Fibroblast of skin of left biceps (primary cell): ENCODE results near the gene SCNN1A.

ENCODE experiments used
- DNase-seq, 2 experiments: peaks; one replicate each; pipeline ENCODE4 v3.0.0-alpha.2; 2013; ENCODE audit warnings: low read depth in 2 of 2

SCNN1A gene

DNA sequence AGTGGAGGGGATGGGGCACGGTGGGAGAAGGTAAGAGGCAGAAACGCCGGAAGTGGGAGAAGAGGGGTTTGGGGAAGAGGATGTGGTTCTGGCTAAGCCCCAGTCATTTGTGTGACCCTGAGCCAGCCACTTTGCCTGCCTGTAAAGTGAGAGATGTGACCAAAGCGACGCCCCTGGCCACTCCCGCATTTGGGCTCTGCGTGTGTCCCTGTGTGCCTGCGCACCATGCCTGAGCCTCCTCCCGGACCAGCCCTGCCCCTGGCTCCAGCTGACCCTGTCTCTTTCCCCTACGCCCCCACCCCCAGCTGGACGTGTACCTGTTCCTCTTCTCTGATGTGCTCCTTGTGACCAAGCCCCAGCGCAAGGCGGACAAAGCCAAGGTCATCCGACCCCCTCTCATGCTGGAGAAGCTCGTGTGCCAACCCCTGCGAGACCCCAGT lies 56.9 kb downstream of the SCNN1A start:
- DNase-seq: no peak

DNA sequence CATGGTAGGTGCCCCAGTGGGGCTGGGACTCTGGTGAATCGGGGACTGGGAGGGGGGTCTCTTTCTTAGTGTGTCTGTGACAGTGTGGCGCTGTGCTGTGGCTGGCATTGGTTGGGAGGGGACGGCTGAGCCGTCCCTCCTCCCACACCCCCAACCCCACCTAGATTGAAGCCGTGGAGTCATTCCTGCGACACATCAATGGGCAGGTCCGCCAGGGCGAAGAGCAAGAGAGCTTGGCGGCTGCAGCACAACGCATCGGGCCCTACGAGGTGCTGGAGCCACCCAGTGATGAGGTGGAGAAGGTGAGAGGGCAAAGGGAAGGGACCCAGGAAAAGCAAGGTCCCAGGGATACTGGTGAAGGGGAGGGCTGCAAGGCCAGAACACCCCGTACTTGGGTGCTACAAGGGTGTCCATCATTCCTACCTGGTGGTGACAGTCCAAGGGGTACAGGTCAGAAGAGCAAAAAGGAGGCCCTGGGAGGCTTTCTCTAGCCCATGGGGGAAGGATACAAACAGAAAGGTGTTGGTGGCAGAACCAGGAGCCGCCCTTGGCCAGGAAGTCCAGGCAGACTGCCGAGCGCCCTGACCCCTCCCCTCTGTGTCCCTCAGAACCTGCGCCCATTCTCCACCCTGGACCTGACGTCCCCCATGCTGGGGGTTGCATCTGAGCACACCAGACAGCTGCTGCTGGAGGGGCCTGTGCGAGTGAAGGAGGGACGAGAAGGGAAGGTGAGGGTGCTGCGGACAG lies 57.5 kb downstream of the SCNN1A start:
- no peak for DNase-seq

DNA sequence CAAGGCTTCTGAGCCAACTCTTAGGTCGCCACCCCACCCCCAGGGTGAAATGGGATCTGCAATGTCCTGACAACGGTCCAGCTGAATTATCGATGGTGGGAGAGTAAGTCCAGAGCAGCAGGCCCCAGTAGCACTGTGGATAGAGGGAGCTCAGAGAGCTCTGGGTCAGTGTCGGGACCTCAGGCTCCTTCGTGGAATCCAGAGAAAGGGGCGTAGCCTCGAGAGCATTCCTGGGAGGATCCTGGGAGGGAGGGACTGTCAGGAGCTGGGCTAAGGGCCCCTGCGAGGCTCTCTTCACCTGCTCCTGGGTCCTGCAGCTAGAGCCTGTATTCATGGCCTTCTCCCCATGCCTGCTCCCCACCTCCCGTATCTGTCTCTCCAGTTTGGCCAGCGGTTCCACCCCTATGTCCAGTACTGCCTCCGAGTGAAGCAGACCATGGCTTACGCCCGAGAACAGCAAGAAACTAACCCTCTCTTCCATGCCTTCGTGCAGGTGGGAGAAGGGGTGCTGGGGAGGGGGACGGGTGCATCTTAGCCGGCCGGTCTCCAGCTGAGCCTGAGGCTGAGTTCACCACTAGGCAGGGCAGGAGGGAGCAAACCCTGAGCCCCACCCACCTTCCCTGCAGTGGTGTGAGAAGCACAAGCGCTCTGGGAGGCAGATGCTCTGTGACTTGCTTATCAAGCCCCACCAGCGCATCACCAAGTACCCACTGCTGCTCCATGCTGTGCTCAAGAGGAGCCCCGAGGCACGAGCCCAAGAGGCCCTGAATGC lies 58.3 kb downstream of the SCNN1A start:
- DNase-seq: no peak

DNA sequence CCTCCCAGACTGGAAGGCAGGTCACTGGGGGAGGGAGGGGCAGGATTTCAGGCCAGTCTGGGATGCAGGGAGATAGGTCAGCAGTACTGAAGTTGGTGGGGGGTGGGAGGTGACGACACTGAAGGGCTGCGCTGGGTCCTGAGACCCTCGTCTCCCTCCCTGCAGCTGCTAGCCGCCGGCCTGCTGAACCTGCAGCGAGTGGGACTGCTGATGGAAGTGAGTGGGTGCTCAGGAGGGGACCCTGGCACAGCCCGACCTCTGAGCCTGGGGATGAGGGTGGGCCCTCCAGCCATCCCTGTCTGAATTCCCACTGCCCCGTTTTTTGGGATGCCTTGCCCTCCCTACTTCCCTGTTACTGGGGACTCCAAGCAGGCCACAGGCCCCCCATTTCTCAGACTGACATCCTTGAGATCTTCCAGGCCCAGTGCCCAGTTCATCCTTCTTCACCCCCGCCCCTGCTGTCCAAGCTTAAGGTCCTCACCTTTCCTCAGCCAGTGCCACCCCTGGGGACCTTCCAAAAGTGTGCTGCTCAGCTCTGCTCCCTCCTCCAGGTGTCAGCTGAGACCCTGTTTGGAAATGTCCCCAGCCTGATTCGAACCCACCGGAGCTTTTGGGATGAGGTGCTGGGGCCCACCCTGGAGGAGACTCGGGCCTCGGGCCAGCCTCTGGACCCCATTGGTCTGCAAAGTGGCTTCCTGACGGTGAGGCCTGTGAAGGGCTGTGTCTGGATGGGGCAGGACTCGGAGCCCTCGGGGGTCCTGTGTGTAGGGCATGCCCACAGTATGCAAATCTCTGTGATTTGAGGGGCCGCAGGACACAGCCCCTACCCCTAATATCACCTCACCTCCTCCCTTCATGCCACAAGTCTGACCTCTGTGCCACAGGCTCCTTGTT lies 59.4 kb downstream of the SCNN1A start:
- no peak for DNase-seq

DNA sequence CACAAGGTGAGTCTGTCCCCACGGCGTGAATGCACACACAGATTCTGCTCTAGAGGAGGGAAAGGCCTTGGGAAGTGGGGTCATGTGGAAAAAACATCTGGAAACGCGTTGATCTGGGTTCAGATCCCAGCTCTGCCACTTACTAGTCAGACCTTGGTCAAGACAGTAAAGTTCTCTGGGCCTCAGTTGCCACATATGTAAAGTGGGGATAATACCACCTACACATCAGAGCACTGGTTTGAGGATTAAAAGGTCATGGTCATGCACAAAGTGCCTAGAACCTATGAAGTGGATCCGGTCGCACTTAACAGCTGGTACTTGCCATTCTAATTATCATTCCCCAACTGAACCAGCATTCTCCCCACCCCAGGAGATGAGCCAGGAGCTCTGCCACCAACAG lies 60.2 kb downstream of the SCNN1A start:
- no peak for DNase-seq

DNA sequence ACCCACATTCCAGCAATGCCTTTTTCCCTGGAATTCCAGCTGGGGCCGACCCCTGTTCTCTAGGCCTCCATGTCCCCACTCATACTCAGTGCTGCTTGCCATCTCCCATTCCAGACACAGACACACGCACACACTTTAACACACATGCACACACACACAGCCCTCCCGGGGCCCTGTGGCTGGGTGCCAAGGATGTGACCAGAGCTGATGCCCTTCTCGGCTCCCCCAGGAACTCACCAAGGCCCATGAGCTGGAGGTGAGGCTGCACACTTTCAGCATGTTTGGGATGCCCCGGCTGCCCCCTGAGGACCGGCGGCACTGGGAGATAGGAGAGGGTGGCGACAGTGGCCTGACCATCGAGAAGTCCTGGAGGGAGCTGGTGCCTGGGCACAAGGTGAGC lies 60.6 kb downstream of the SCNN1A start:
- no peak for DNase-seq

DNA sequence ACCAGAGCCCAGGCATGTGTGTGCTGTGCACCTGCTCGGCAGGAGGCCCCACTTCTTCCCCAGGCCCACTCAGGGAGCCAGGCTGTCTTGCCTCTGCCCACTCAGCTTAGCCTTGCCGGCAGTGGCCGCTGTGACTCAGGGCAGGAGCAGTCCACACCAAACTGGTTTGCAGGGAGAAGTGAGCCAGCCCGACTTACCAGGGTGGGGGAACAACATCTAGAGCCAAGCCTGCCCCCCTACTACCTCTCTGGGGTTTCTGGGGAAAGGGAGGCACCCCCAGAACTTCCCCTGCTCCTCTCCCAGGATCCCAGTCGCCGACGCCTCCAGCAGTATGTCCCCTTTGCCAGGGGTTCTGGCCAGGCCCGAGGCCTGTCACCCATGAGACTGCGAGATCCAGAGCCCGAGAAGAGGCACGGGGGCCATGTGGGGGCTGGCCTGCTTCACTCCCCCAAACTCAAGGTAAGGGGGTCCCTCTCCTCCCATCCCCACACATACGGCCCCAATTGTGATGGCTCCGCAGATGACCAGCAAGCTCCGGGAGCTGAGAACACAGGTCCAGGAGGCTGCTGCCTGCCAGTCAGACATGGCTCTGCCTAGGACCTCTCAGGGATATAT lies 61.9 kb downstream of the SCNN1A start:
- DNase-seq: no peak

DNA sequence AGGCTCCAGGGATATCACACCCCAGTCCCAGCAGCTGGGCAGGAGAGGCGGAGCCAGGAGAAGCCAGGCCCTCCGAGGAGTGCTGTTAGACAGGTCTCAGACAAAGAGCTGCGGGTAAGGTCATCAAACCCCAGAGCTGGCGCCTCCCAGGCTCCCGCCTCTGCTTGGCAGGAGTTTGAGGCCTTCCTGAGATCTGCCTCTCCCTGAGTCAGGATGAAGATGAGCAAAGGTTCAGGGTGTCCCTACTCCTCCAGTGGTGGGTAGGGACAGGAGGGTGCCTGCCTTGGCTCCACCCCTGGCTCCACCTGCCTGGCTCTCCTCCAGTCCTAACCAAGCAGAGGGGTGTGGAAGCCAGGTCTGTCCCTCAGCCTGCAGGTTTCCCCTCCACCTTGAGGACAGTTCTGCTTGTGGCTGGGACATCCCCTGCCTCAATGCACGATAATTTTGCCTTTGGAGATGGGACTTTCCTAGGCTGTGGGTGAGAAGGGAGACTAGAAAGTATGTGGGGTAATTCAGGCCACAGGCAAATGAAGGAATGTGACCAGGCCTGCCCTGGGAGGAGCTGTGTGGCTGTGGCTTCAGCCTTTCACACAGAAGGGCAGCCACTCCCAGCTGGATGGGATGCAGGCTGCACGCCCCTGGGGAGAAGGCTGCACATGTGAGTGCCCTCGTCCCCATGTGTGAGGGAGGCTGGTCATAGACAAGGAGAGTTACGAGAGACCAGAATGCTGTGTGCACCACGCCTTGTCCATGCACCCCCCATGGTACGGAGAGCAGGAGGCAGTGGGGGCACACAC lies 62.6 kb downstream of the SCNN1A start:
- DNase-seq: no peak

DNA sequence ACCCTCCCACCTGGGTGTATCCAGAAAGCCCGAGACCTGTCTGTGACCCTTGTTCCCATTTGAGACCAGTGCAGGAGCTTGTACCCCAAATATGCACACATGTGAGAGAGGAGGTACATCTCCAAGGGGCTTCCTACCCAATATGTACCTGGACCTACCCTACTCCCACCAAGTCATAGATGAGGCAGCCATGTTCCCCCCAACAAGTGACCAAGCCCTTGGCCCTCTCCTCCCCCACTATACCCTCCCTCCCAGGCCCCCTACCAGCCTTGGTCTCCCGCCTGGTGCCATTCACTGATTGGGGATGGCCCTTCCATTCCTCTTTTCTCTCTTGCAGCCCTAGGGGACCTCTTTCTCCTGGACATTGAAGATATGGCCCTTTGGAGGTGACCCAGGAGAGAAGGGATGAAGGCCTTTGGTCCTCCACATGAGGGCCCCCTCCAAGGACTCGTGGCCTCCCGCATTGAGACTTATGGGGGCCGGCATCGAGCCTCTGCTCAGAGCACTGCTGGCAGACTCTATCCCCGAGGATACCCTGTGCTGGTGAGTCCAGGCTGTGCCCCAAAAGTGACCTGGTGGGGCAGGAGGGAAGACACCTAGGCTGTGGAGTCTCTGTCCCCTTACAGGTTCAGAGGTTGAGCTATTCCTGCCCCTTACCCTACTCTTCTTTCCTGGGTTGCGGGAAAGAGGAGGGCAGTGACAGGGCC lies 63.4 kb downstream of the SCNN1A start:
- DNase-seq: no peak

DNA sequence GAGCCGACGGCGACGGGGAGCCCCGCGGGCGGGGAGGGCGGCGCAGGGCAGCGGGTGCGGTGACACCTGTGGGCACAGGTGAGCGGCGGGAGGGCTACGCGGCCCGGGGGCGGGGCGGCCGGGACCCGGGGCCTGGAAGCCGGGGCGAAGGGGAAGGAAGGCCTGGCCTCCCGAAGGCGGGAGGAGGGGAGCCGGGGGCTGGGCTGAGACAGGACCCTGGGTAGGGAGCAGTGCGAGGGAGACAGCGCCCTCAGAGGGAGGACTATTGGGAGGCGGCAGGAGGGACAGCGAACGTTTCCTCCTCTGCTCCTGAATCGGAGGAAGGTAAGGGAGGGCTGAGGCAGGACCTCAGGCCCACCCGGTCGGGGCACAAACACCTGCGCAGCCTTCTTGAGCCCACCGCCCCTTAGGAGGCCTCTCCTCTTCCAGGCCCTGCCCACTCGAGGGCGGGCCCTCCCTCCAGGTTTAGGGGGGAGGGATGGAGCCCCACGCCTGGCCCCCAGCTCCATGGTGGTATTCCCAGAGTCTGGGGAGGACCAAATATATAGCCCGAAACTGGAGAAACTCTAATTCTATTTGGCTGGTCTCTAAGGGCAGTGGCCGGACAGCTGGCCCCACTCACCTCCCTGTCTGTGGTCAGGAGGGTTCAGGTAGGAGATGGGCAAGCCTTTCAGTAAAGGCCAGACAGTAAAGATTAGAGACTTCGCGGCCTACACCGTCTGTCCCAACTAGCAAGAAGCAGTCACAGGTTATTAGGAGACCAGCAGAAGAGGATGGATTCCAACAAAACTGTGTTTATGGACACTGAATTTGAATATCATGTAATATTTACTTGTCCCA lies 64.4 kb downstream of the SCNN1A start:
- no peak for DNase-seq

DNA sequence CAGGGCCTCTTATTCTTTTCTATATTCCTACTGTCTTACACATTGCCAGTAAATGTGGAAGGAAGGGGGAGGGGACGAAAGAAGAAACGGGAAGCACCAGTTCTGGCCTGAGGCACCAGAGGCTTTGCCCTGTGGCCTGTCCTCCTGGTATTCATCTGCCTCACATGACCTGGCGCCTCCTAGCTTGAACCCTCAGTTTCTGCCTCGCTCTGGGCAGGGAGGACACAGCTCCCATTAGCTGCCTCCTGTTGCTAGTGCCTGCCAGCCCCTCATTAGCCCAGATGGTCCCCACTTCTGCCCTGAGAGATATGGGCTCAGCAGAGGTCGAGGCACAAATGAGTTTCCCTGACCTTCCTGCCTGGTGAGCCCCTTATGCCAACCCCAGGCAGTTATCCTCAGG lies 67.8 kb downstream of the SCNN1A start:
- no peak for DNase-seq

DNA sequence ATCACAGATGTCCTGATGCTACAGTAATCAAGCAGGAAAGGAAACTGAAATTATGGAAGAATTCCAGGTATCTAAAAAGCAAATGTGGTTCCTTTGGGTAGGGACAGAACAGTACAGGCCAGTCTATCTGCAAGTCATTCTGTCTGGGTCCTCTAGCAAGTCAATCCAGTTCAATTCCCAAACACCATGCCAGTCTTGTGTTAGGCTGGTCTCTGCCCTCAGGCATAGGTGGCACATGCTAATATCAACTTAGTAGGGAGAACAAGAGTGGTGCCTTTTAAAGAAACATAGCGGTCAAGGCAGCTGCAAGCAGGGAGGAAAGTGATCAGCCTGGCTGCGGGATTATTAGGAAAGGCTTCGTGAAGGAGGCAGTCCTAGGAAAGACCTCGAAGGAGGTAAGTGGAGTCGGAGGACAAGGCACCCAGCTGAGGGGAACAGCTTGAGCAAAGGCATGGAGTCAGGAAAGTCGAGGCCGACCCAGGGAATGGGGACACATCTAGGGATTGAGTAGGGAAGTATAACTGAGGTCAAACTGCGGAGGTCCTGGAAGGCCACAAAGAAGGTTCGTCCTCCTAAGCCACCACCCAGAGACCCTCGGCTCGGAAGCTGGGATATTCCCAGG lies 68.7 kb downstream of the SCNN1A start:
- DNase-seq: no peak

DNA sequence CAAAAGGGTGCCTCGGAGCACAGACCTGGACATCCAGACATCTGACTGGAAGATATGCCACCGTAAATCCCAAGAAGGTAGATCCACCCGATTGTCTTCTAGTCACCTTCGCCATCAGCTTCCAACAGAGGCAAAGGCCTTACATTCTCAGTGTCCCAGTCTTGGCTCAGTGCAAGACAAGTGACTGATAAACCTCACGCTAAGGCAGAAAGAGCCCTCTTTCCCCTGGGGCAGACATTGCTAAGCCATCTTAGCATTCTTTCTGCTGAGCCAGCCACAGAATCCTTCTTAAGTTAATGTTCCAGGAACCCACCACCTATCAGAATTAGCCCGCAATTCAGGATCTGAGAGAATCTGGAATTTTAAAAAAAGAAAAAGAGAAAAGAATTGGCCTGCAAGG lies 69.2 kb downstream of the SCNN1A start:
- no peak for DNase-seq

DNA sequence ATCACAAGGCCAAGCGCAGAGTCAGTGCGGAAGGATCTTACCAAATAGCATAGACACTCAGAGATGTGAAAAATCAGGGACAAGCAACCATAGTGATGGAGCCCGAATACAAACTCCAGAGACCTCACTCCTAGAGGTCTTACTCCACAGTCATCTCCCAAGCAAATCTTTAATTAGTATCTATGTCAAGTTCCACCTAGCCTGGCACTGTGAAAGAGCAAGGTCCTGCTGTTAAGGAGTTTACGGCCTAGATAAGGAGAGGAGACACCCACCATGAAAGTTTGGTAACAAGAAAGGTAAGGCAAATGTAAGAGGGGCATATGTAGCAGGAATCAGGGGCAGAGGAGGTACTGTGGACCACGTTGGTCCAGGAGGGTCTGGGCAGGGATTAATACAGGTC lies 72.3 kb downstream of the SCNN1A start:
- no peak for DNase-seq

DNA sequence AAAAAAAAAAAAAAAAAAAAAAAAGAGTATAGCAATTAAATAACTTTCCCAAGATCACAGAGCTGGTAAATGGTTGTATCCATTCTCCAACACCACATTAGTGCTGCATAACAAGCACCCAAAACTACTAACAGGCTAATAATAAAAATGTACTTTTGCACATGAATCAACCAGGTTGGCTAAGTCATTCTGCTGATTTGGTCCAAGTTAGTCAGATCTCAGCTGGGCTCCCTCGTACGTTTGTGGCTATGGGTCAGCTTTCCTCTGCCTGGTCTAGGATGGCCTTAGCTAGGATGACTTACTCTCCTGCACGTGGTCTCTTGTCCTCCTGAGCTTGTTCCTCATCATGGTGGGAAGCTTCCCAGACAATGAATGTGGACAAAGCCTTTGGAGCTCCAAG lies 72.7 kb downstream of the SCNN1A start:
- no peak for DNase-seq

DNA sequence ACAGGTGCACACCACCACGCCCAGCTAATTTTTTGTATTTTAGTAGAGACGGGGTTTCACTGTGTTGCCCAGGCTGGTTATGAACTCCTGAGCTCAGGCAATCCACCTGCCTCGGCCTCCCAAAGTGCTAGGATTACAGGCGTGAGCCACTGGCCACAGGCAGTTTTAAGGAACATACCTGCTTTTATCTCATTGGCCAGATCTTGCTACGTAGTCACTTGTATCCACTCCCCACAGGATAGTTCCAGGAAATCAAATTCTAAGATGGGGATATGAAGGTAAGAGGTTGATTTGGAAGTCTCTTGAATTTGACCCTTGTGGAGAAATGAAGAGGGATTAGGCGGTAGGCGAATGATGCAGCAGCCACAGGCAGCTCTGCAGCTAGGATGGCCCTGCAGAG lies 73.6 kb downstream of the SCNN1A start:
- no peak for DNase-seq

DNA sequence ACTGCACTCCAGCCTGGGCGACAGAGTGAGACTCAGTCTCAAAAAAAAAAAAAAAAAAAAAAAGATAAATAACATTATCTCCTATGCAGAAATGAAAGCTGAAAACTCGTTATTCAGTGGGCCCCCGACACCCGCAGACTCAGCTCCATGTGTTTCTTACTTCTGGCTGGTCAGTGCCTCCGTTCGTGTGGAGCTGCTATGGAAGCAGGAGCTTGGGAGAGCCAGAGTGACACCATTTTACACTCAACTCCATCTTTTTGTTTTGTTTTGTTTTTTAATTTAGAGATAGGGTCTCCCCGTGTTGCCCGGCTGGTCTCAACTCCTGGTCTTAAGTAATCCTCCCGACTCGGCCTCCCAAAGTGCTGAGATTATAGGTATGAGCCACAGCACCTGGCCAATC lies 78.2 kb downstream of the SCNN1A start:
- no peak for DNase-seq
